ENCODE data around the gene NR1I2.

NR1I2 gene

GRCh38 chr3:119782460-119782859, 559 bp downstream of the NR1I2 start:
- no peak for DNase-seq

GRCh38 chr3:119783255-119783654, 1.4 kb downstream of the NR1I2 start:
- DNase-seq: no peak

GRCh38 chr3:119783883-119784282, 2.0 kb downstream of the NR1I2 start:
- no peak for DNase-seq

- DNase-seq: no peak
These were observed 4.5 kb downstream of the NR1I2 start for GRCh38 chr3:119786409-119786808.

GRCh38 chr3:119790369-119790768, 8.5 kb downstream of the NR1I2 start:
- DNase-seq: no peak

GRCh38 chr3:119792270-119792669, 10.4 kb downstream of the NR1I2 start:
- DNase-seq: no peak

- no peak for DNase-seq
These were observed 12.5 kb downstream of the NR1I2 start for GRCh38 chr3:119794401-119794800.

- DNase-seq: no peak
These were observed 13.2 kb downstream of the NR1I2 start for GRCh38 chr3:119794971-119795612.

- no peak for DNase-seq
These were observed 13.9 kb downstream of the NR1I2 start for GRCh38 chr3:119795849-119796248.

- no peak for DNase-seq
These were observed 14.5 kb downstream of the NR1I2 start for GRCh38 chr3:119796368-119796767.

GRCh38 chr3:119796785-119797184, 14.9 kb downstream of the NR1I2 start:
- no peak for DNase-seq

- no peak for DNase-seq
These were observed 18.9 kb downstream of the NR1I2 start for GRCh38 chr3:119800844-119801243.

GRCh38 chr3:119808244-119808643, 26.3 kb downstream of the NR1I2 start:
- DNase-seq: no peak

- no peak for DNase-seq
These were observed 26.9 kb downstream of the NR1I2 start for GRCh38 chr3:119808843-119809242.

- no peak for DNase-seq
These were observed 27.5 kb downstream of the NR1I2 start for GRCh38 chr3:119809249-119810017.

- no peak for DNase-seq
These were observed 28.1 kb downstream of the NR1I2 start for GRCh38 chr3:119810018-119810435.

- no peak for DNase-seq
These were observed 30.7 kb downstream of the NR1I2 start for GRCh38 chr3:119812491-119813058.

- DNase-seq: no peak
These were observed 33.8 kb downstream of the NR1I2 start for GRCh38 chr3:119815716-119816115.

- DNase-seq: no peak
These were observed 35.2 kb downstream of the NR1I2 start for GRCh38 chr3:119817071-119817470.

- DNase-seq: no peak
These were observed 35.9 kb downstream of the NR1I2 start for GRCh38 chr3:119817583-119818363.

GRCh38 chr3:119818937-119819336, 37.0 kb downstream of the NR1I2 start:
- no peak for DNase-seq

- no peak for DNase-seq
These were observed 37.9 kb downstream of the NR1I2 start for GRCh38 chr3:119819806-119820205.

GRCh38 chr3:119825820-119826219, 43.9 kb downstream of the NR1I2 start:
- no peak for DNase-seq

Measured in cortex of kidney (tissue), 1 donor.